ENCODE results near the gene SND1.

The SND1 gene

DNA sequence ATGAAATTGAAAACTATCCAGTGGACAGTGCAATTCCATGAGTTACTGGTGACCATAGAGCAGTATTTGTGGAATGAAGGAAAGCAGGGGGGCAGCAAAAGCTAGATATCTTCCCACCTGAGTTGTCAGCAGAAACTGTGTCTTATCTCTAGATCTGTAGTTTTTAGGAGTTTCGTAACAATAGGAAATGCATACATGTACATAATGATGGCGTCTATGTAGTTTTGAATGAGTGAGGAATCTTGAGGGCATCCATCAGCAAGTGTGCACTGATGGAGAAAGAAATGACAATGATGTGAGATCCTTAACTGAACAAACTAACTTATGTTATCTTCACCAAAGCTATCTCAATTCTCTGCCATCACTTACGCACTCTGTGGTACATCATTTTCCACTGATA, 264.7 kb downstream of the SND1 start:
- TF ChIP-seq, protein P1, sequence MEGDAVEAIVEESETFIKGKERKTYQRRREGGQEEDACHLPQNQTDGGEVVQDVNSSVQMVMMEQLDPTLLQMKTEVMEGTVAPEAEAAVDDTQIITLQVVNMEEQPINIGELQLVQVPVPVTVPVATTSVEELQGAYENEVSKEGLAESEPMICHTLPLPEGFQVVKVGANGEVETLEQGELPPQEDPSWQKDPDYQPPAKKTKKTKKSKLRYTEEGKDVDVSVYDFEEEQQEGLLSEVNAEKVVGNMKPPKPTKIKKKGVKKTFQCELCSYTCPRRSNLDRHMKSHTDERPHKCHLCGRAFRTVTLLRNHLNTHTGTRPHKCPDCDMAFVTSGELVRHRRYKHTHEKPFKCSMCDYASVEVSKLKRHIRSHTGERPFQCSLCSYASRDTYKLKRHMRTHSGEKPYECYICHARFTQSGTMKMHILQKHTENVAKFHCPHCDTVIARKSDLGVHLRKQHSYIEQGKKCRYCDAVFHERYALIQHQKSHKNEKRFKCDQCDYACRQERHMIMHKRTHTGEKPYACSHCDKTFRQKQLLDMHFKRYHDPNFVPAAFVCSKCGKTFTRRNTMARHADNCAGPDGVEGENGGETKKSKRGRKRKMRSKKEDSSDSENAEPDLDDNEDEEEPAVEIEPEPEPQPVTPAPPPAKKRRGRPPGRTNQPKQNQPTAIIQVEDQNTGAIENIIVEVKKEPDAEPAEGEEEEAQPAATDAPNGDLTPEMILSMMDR (IDR thresholded peaks at IDR 0.05; ENCODE audit: low read depth, low read length, missing control alignments): no peak

DNA sequence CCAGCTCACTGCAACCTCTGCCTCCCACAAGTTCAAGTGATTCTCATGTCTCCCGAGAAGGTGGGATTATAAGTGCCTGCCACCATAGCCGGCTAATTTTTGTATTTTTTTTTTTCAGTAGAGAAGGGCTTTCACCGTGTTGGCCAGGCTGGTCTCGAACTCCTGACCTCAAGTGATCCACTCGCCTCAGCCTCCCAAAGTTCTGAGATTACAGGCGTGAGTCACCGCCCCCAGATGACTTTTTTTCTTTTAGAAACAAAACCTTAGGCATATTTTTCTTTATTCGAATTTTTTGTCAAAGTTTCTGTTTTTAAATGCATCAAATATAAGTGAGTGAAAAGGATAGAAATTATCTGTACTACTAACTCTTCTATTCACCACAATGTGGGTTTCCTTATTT, 266.1 kb downstream of the SND1 start:
- H3K4me3 ChIP-seq (replicated peaks; ENCODE audit: low read depth, low read length): no peak overlapping the region
- DNase-seq (ENCODE audit: extremely low read depth, low read depth): no peak
- TF ChIP-seq, protein P1 (IDR thresholded peaks at IDR 0.05; ENCODE audit: low read depth, low read length, missing control alignments): no peak

More for the DNA sequence above, 264.7 kb downstream of the SND1 start:
- no peak overlapping the region for H3K4me3 ChIP-seq (replicated peaks; ENCODE audit: low read depth, low read length)
- no peak for DNase-seq (ENCODE audit: extremely low read depth, low read depth)

DNA sequence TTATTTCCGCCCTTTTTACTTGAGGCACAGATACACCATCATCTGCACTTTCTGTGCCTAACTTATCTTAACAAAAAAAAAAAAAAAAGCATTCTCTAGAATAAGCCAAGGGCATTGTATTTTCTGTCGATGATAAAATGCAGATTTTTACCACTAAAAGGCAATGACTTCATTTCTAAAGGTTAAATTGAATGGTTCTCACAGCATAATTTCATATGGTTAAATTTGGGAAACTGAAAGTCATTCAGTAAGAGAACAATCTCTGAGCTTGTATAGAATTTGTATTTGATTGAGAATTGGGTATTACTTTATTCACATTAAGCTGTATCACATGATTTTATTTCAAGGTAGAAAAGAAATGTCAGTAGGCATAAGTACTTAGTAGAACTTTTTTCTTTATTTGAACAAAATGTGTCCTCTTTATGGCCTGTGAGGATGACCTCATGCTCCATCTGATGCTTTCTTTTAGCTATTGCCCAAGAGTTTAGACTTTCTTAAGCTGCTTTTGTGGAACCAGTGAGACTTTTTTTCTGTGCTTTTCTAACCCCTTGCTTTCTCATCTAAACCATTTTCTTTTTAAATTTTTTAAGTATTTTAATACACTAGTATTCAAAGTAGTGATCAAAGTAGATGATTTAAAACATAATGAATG, 268.9 kb downstream of the SND1 start:
- DNase-seq (ENCODE audit: extremely low read depth, low read depth): no peak
- no peak overlapping the region for H3K4me3 ChIP-seq (replicated peaks; ENCODE audit: low read depth, low read length)
- TF ChIP-seq, protein P1 (IDR thresholded peaks at IDR 0.05; ENCODE audit: low read depth, low read length, missing control alignments): no peak

DNA sequence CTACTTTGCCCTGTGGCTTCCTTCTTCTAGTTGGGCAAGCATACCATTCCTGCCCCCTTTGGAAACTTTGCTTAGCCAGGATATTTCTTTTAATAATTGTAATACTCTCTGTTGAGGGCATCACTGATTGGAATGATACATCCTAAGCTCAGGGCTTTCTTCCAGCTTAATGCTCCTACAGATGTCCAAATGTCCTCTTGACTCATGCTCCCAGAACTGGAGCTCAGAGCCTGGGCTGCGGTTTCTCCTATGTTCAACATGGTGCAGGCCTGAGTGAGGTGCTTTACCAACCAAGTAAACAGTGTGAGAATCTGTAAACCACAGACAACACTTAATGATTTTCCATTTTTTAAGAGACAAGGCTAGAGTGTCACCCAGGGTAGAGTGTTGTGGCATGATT, 270.7 kb downstream of the SND1 start:
- no peak for DNase-seq (ENCODE audit: extremely low read depth, low read depth)
- no peak overlapping the region for H3K4me3 ChIP-seq (replicated peaks; ENCODE audit: low read depth, low read length)
- TF ChIP-seq, protein P1 (IDR thresholded peaks at IDR 0.05; ENCODE audit: low read depth, low read length, missing control alignments): no peak

DNA sequence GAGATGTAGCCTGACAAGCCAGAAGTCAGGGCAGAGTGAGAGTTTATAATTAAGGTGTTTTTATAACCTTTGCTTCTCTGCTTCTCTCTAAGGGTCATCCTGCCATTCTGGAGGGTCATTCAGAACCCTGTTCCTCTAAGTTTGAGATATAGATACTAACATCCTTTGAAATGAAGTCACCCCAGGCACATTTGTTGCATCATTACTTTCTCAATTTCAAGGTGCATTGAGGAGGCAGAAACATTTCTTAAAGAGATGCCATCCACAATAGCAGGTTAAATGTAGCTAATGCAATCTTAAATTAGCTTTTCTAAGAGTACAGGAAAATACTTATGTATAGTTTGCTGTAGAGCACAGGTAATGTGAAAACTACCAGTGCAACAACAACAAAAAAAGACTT, 272.9 kb downstream of the SND1 start:
- TF ChIP-seq, protein P1 (IDR thresholded peaks at IDR 0.05; ENCODE audit: low read depth, low read length, missing control alignments): no peak
- DNase-seq (ENCODE audit: extremely low read depth, low read depth): no peak
- no peak overlapping the region for H3K4me3 ChIP-seq (replicated peaks; ENCODE audit: low read depth, low read length)

DNA sequence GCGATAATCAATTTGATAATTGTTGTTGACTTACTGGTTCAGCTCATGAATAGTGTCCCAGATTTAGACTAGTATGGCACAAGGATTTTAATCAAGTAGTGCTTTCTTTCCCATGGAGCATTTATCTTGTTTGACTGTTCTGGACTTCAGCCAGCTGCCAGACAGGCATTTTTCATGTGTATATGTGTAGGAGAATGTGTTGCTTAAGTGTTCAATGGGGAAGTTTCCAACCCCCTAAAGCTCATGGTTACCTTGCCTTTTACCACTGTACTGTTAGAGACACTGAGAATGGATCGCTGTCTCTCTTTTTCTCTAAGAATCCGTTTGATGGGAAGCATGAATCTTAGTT, 275.3 kb downstream of the SND1 start:
- TF ChIP-seq, protein P1 (IDR thresholded peaks at IDR 0.05; ENCODE audit: low read depth, low read length, missing control alignments): no peak
- no peak for DNase-seq (ENCODE audit: extremely low read depth, low read depth)
- H3K4me3 ChIP-seq (replicated peaks; ENCODE audit: low read depth, low read length): no peak overlapping the region

DNA sequence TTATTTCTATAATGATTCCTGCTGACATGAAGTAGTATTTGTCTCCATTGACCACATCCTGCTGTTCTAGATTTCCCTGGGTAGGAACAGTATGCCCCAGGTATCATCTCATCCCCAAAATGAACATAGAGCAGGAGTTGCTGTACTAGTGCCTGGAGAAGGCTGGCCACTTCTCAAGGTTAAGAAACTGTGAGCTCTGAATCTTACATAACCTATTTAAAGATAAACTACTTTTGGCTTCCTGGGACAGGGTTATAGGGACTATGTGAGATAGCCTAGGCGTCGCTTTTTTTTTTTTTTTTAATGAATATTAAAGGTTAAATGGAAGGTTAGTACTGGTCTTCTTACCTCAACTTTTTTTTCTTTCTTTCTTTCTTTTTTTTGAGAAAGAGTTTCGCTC, 276.2 kb downstream of the SND1 start:
- TF ChIP-seq, protein P1 (IDR thresholded peaks at IDR 0.05; ENCODE audit: low read depth, low read length, missing control alignments): no peak
- DNase-seq (ENCODE audit: extremely low read depth, low read depth): no peak
- H3K4me3 ChIP-seq (replicated peaks; ENCODE audit: low read depth, low read length): no peak overlapping the region
